ENCODE data around the gene CLEC9A. TPM values are rescaled to one million over a fixed set of nuclear protein-coding genes. Genes with fewer than 3 reads are reported as not detected.

The CLEC9A gene
- total and polyA plus RNA-seq, 2 donors (not counting 1 experiment from before 2014, with no cell fraction given): not detected

- H3K4me3 ChIP-seq (replicated peaks in 1 of 4; ENCODE audit: control extremely low read depth in 1 of 4, insufficient read depth in 1 of 4, low read depth in 3 of 4, low read length in 4 of 4): no peak overlapping the region
- DNase-seq (ENCODE audit: low read depth in 2 of 2): peak in 1 of 2 donors; percentile 64
These were observed 82.6 kb downstream of the CLEC9A start for GRCh38 chr12:10113075-10113474.

GRCh38 chr12:10113920-10114319, 83.4 kb downstream of the CLEC9A start:
- no peaks in the 10 kb centered on the region for H3K27me3 ChIP-seq (ENCODE audit: control insufficient read depth, insufficient read depth, low read length)
- no peak overlapping the region for H2AFZ ChIP-seq (ENCODE audit: low read length)
- no peak overlapping the region for H3K27ac ChIP-seq (ENCODE audit: insufficient read depth, low read length)
- H3K9ac ChIP-seq (ENCODE audit: insufficient read depth, low read length): no peak overlapping the region
- no peaks in the 10 kb centered on the region for H3K79me2 ChIP-seq (ENCODE audit: control insufficient read depth, insufficient read depth, low read length)
- no peak overlapping the region for H3K4me2 ChIP-seq (ENCODE audit: extremely low read depth, insufficient read depth, low read length)
- no peak for DNase-seq (ENCODE audit: low read depth in 2 of 2)
- H3K9me3 ChIP-seq (ENCODE audit: control insufficient read depth, insufficient read depth, low read depth, low read length): no peaks in the 10 kb centered on the region
- no peak overlapping the region for H3K4me3 ChIP-seq (replicated peaks in 1 of 4; ENCODE audit: control extremely low read depth in 1 of 4, insufficient read depth in 1 of 4, low read depth in 3 of 4, low read length in 4 of 4)
- H3K36me3 ChIP-seq (ENCODE audit: control insufficient read depth, insufficient read depth, low read length): no peaks in the 10 kb centered on the region
- no peaks in the 10 kb centered on the region for H4K20me1 ChIP-seq (ENCODE audit: control insufficient read depth, extremely low read depth, insufficient read depth, low read length)
- no peaks in the 10 kb centered on the region for H3K4me1 ChIP-seq (ENCODE audit: control insufficient read depth, extremely low read depth, insufficient read depth, low read length)
- TF ChIP-seq EZH2 (IDR thresholded peaks at IDR 0.05; ENCODE audit: low read length, missing control alignments): no peak
- no peak for TF ChIP-seq CTCF (conservative IDR thresholded peaks at IDR 0.05 in 1 of 2, IDR thresholded peaks at IDR 0.05 in 1 of 2; ENCODE audit: low read depth in 1 of 2, low read length in 2 of 2)

More at GRCh38 chr12:10113075-10113474, 82.6 kb downstream of the CLEC9A start:
- no peaks in the 10 kb centered on the region for H3K9me3 ChIP-seq (ENCODE audit: control insufficient read depth, insufficient read depth, low read depth, low read length)
- H3K36me3 ChIP-seq (ENCODE audit: control insufficient read depth, insufficient read depth, low read length): no peaks in the 10 kb centered on the region
- H3K4me2 ChIP-seq (ENCODE audit: extremely low read depth, insufficient read depth, low read length): no peak overlapping the region
- H3K79me2 ChIP-seq (ENCODE audit: control insufficient read depth, insufficient read depth, low read length): no peaks in the 10 kb centered on the region
- no peak overlapping the region for H3K9ac ChIP-seq (ENCODE audit: insufficient read depth, low read length)
- H2AFZ ChIP-seq (ENCODE audit: low read length): no peak overlapping the region
- no peaks in the 10 kb centered on the region for H4K20me1 ChIP-seq (ENCODE audit: control insufficient read depth, extremely low read depth, insufficient read depth, low read length)
- H3K27me3 ChIP-seq (ENCODE audit: control insufficient read depth, insufficient read depth, low read length): no peaks in the 10 kb centered on the region
- H3K4me1 ChIP-seq (ENCODE audit: control insufficient read depth, extremely low read depth, insufficient read depth, low read length): no peaks in the 10 kb centered on the region
- TF ChIP-seq CTCF (conservative IDR thresholded peaks at IDR 0.05 in 1 of 2, IDR thresholded peaks at IDR 0.05 in 1 of 2; ENCODE audit: low read depth in 1 of 2, low read length in 2 of 2) (no peak), EZH2 (IDR thresholded peaks at IDR 0.05; ENCODE audit: low read length, missing control alignments) (no peak)
- H3K27ac ChIP-seq (ENCODE audit: insufficient read depth, low read length): no peak overlapping the region

- TF ChIP-seq EZH2 (IDR thresholded peaks at IDR 0.05; ENCODE audit: low read length, missing control alignments) (no peak), CTCF (conservative IDR thresholded peaks at IDR 0.05 in 1 of 2, IDR thresholded peaks at IDR 0.05 in 1 of 2; ENCODE audit: low read depth in 1 of 2, low read length in 2 of 2) (no peak)
- no peak overlapping the region for H3K4me3 ChIP-seq (replicated peaks in 1 of 4; ENCODE audit: control extremely low read depth in 1 of 4, insufficient read depth in 1 of 4, low read depth in 3 of 4, low read length in 4 of 4)
- no peak overlapping the region for H2AFZ ChIP-seq (ENCODE audit: low read length)
- H3K4me1 ChIP-seq (ENCODE audit: control insufficient read depth, extremely low read depth, insufficient read depth, low read length): no peaks in the 10 kb centered on the region
- H3K36me3 ChIP-seq (ENCODE audit: control insufficient read depth, insufficient read depth, low read length): no peaks in the 10 kb centered on the region
- H3K27ac ChIP-seq (ENCODE audit: insufficient read depth, low read length): no peak overlapping the region
- H3K27me3 ChIP-seq (ENCODE audit: control insufficient read depth, insufficient read depth, low read length): no peaks in the 10 kb centered on the region
- H3K79me2 ChIP-seq (ENCODE audit: control insufficient read depth, insufficient read depth, low read length): no peaks in the 10 kb centered on the region
- no peaks in the 10 kb centered on the region for H4K20me1 ChIP-seq (ENCODE audit: control insufficient read depth, extremely low read depth, insufficient read depth, low read length)
- no peak overlapping the region for H3K4me2 ChIP-seq (ENCODE audit: extremely low read depth, insufficient read depth, low read length)
- H3K9ac ChIP-seq (ENCODE audit: insufficient read depth, low read length): no peak overlapping the region
- H3K9me3 ChIP-seq (ENCODE audit: control insufficient read depth, insufficient read depth, low read depth, low read length): no peaks in the 10 kb centered on the region
- DNase-seq (ENCODE audit: low read depth in 2 of 2): no peak
These were observed 84.8 kb downstream of the CLEC9A start for GRCh38 chr12:10115311-10115710.

Other genes starting within 250 kb of the CLEC9A start
- gene KLRF1, start 203.2 kb upstream of the CLEC9A start, total RNA-seq: not detected in 2 replicates
- gene KLRF1, start 203.2 kb upstream of the CLEC9A start, polyA plus RNA-seq: 0.11 TPM in 1 of 2 replicates, not detected in the other
- gene CLEC2B, start 161.3 kb upstream of the CLEC9A start, total RNA-seq: 15.7 and 26.2 TPM in 2 replicates
- gene CLEC2B, start 161.3 kb upstream of the CLEC9A start, polyA plus RNA-seq: 9.3 and 9.7 TPM in 2 replicates
- gene KLRF2, start 149.2 kb upstream of the CLEC9A start, total RNA-seq: not detected in 2 replicates
- not detected in 2 replicates for gene KLRF2, start 149.2 kb upstream of the CLEC9A start, polyA plus RNA-seq
- gene CLEC2A, start 98.3 kb upstream of the CLEC9A start, total RNA-seq: not detected in 2 replicates
- not detected in 2 replicates for gene CLEC2A, start 98.3 kb upstream of the CLEC9A start, polyA plus RNA-seq
- gene CLEC12A, start 59.3 kb upstream of the CLEC9A start, total RNA-seq: not detected in 2 replicates
- not detected in 2 replicates for gene CLEC12A, start 59.3 kb upstream of the CLEC9A start, polyA plus RNA-seq
- gene CLEC1B, start 31.6 kb upstream of the CLEC9A start, total RNA-seq: not detected in 2 replicates
- gene CLEC1B, start 31.6 kb upstream of the CLEC9A start, polyA plus RNA-seq: not detected in 2 replicates
- gene CLEC12B, start 20.1 kb upstream of the CLEC9A start, total RNA-seq: not detected in 2 replicates
- 0.02 TPM in 1 of 2 replicates, not detected in the other for gene CLEC12B, start 20.1 kb upstream of the CLEC9A start, polyA plus RNA-seq
- not detected in 2 replicates for gene CLEC1A, start 68.3 kb downstream of the CLEC9A start, total RNA-seq
- gene CLEC1A, start 68.3 kb downstream of the CLEC9A start, polyA plus RNA-seq: 0.08 TPM in 1 of 2 replicates, not detected in the other
- not detected in 2 replicates for gene CLEC7A, start 99.5 kb downstream of the CLEC9A start, total RNA-seq
- 0.03 TPM in 1 of 2 replicates, not detected in the other for gene CLEC7A, start 99.5 kb downstream of the CLEC9A start, polyA plus RNA-seq
- 0.26 and 1.2 TPM in 2 replicates for gene OLR1, start 141.4 kb downstream of the CLEC9A start, total RNA-seq
- gene OLR1, start 141.4 kb downstream of the CLEC9A start, polyA plus RNA-seq: 3.2 and 27.4 TPM in 2 replicates
- under 0.01 and 0.50 TPM in 2 replicates for gene TMEM52B, start 148.3 kb downstream of the CLEC9A start, total RNA-seq
- 0.53 and 5.7 TPM in 2 replicates for gene TMEM52B, start 148.3 kb downstream of the CLEC9A start, polyA plus RNA-seq
- gene GABARAPL1, start 182.2 kb downstream of the CLEC9A start, total RNA-seq: 105 and 186 TPM in 2 replicates
- gene GABARAPL1, start 182.2 kb downstream of the CLEC9A start, polyA plus RNA-seq: 68.1 and 363 TPM in 2 replicates